NCI-H1436 (cell line): ENCODE results near the gene ITIH1.

Experiments
- DNase-seq: peaks from one replicate; lab custom pipeline; 2025; lab: John Stamatoyannopoulos, UW

The ITIH1 gene

DNA sequence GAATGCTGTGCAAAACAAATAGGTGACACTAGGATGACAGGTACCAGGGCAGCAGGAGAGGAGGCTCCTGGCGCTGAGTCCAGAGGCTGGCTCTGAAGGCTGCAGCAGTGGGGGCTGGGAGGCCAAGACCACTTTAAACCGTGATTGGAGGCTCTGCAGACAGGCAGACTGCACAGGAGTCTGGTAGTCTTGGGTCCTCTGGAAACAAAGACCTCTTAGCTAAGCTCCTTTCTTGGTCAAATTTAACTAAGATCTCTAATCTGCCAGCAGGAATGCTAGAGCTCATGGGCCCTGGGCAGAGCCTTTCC, 61.8 kb downstream of the ITIH1 start:
- no peak for DNase-seq

DNA sequence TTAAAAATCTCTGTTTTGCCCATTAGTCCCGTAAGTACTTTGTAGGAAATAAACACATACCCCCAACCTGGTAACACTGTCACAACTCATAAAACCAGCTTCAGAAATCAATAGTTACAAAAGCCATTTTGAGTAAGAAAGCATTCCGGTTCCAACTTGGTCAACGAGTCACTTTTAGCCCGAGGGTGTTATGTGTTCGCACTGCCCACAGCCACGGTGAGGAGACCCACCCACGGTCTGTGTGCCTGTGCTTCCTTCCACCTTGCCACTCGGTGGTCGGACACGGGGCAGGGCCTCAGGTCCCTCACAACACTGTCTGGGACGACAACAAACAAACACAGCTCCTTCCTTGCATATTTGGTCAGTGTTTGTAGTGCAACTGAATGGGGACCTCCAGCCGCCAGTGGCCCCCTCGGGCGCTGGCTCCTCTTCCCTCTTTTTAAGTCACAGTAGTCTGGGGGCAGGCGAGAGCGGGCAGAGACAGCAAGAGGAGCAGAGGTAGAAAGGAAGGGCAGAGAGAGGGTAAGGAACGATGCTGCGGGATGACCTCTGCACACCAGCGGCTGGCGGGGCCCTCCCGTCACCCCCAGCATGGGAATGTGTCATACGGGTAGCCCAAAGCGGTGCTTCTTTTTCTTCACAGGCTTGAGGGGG, 62.6 kb downstream of the ITIH1 start:
- no peak for DNase-seq

DNA sequence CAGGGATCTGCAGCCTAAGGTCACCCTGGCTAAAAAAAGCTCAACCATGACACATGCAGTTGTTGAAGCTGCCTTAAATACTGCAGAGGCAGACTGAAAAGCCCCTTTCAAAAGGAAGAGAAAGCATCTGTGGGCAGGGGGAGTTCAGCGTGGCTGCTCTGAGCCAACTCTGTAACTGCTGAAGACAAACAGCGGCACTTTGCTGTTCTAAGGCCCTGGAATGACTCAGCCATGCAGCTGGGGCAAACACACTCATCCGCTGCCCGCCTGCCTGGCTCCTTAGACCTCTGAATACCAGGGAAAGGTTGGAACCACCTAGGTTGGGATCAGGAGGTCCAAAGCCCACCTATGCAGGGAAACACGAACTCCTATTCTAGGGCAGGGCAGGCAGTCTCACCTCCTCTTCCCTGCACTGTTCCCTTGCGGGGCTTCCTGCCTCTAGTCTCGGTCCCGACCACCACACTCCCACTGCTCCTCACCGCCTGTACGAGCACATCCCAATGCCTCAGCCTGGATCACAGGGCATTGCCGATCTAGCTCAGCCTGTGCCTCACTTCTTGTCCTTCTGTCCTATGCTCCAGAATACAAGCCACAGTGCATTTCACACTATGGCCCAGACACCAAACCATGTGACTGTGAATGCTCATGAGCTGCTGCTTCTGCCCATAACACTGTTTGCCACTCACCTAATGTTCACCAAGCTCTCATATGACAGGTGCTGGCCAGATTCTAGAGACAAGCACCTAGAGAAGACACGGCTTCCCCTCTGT, 64.0 kb downstream of the ITIH1 start:
- DNase-seq = no peak
